GM21786 (cell line): ENCODE data around the gene CDH23.

Experiments
- ATAC-seq: cut with Tn5 transposase; IDR thresholded peaks from one replicate; pipeline ENCODE4 v1.9.1; 2021; ENCODE audit not compliant: unreplicated experiment

Gene CDH23

GRCh38 chr10:71462062-71462935 is 65.6 kb downstream of the CDH23 start:
- ATAC-seq = no peak

GRCh38 chr10:71463111-71463510 is 66.4 kb downstream of the CDH23 start:
- no peak for ATAC-seq

GRCh38 chr10:71465551-71466252 is 69.0 kb downstream of the CDH23 start:
- no peak for ATAC-seq

- no peak for ATAC-seq
These were observed 69.6 kb downstream of the CDH23 start for GRCh38 chr10:71466330-71466729.

- no peak for ATAC-seq
These were observed 70.4 kb downstream of the CDH23 start for GRCh38 chr10:71467161-71467560.

- no peak for ATAC-seq
These were observed 71.0 kb downstream of the CDH23 start for GRCh38 chr10:71467569-71468362.

- ATAC-seq = no peak
These were observed 71.8 kb downstream of the CDH23 start for GRCh38 chr10:71468363-71469094.

- ATAC-seq = no peak
These were observed 74.3 kb downstream of the CDH23 start for GRCh38 chr10:71471006-71471405.

- no peak for ATAC-seq
These were observed 75.2 kb downstream of the CDH23 start for GRCh38 chr10:71471957-71472365.

GRCh38 chr10:71472466-71472865 is 75.7 kb downstream of the CDH23 start:
- ATAC-seq = no peak

- ATAC-seq = no peak
These were observed 76.2 kb downstream of the CDH23 start for GRCh38 chr10:71472912-71473311.

GRCh38 chr10:71473671-71474599 is 77.2 kb downstream of the CDH23 start:
- ATAC-seq = no peak

GRCh38 chr10:71474702-71475242 is 78.1 kb downstream of the CDH23 start:
- no peak for ATAC-seq

GRCh38 chr10:71475243-71475871 is 78.6 kb downstream of the CDH23 start:
- ATAC-seq = no peak

- no peak for ATAC-seq
These were observed 79.7 kb downstream of the CDH23 start for GRCh38 chr10:71476228-71477011.

- no peak for ATAC-seq
These were observed 81.5 kb downstream of the CDH23 start for GRCh38 chr10:71478173-71478572.

GRCh38 chr10:71478813-71479365 is 82.2 kb downstream of the CDH23 start:
- no peak for ATAC-seq

GRCh38 chr10:71479831-71480230 is 83.1 kb downstream of the CDH23 start:
- ATAC-seq = no peak
